GM19463 (cell line): Measurements from ENCODE around the gene ALOXE3.

Source experiments
- ATAC-seq: cut with Tn5 transposase; IDR thresholded peaks from one replicate; pipeline ENCODE4 v1.9.1; 2021; ENCODE audit warnings: mild to moderate bottlenecking, moderate library complexity; ENCODE audit not compliant: unreplicated experiment

The ALOXE3 gene

DNA sequence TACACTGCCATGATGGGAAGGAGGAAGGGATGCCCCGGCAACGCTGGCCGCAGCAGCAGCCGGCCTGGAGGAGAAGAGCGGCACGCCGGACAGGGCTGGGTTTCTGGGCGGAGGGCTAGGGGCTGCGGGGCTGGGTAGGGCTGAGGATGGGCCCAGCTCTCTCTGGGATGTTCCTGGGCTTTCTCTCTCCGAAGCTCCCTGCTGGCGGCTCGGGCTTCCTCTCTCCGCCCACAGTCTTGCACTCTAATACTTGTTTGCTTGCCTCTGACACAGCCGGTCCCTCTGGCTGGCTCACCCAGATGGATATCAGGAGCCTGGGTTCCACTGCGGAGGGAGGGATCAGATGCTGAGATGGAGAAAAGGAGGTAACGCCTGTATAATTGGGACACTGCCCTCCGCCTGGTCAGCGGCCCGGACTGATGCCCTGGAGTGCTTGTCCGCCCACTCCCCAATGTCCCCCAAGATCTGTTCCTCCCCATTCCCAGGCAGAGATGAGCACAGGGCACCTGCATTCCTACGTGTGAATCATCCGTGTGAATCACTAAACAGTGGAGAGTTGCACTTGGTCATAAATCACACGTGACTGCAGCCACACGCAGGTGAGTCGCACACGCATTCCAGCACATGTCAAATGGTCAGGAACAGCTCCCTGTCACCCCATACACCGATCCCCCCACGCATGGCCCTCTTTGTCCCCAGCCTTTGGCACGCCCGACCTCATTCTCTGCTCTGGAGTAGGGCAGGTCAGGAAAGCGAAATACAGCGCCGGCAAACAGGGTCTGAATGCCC is at the start of gene ALOXE3:
ALOXE3 (minus strand) TSS at position 535 of the 789 bp plus-strand sequence; CDS start at position 11, 524 bp downstream.
- peak; percentile 2 for ATAC-seq

DNA sequence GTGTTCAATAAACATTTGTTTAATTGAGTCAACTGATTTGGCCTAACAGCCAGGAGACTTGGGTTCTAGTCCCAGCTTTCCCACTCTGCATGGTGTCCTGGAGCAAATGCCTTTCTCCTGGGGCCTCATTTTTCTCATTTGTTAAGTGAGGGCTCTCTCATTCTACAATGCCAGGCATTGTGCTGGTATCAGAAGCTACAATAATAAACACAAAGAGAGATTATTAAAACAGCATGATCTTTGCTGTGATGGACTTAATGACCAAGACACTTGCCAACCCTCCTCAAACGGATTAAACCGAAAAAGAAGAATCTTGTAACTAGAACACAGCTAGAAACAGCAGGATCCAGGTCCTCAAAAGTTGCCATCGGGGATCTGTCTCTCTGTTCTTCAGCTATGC is 49.2 kb upstream of the ALOXE3 start:
- ATAC-seq = no peak

DNA sequence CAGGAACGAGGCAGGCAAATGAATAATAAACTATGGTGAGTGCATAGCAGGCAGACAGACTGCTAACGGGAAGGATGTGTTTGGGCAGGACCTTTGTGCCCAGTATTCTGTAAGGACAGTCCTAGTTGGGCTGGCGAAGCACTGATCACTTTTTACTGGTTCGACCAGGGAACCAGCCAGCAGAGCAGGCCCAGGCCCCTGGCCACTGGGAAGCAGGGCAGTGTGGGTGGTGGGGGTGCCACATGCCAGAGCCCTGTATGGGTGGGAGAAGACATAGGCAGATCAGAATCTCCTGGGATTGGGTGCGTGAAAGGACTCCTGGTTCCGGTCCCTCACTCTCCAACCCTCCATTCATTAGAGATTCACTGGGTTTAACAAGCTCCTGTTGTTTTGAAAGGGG is 48.4 kb upstream of the ALOXE3 start:
- ATAC-seq = no peak

DNA sequence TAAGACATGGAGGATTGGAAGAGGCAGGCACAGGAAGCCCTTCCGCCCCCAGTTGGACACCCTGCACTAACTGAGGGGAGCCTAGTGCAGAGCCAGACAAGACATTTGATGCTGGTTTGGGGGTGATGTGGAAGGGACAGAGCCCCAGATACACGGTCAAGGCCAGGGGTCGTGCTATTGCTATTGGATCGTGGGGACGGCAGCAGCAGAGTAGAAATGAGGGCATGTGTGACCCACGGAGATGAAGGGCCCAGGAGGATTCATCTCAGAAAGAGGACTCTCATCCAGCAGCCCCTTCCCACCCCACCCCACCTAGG is 46.5 kb upstream of the ALOXE3 start:
- no peak for ATAC-seq

DNA sequence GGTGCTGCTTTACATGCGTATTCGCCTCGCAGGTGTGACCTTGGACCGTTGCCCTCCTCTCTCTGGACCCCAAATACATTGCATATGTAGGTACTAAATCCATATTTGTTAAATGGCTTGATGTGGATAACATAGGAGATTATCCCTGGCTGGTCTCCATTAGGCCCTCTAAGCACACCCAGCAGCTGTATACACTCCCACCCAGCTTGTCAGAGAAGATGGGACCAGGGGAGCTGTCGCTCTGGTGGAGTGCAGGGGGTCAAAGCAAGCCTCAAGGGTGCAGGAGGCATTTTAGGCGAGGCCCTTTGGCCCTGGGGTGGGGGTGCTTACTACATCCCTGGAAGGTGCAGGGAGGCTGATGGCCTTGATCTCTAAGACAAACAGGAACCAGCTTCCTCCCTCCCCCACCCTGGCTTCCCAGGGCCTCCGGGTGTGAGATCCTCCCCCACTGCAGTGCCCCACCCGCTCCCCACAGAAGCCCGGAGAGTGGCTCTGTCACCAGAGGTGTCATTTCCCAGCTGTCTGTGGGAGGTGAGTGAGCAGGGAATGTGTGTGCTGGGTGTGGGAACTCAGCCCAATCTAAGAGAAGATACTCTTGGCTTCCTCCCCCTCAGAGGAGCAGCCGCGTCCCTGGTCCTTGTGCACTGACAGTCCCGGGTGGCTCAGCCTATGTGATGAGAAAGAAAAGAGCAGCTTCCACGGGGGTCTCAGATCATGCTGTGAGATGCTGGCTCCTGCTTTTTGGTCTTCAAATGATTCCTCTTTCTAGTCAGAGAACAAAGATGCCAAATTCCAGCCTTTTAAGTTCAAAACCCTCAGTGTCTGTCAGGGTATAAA is 45.9 kb upstream of the ALOXE3 start:
- ATAC-seq = no peak

DNA sequence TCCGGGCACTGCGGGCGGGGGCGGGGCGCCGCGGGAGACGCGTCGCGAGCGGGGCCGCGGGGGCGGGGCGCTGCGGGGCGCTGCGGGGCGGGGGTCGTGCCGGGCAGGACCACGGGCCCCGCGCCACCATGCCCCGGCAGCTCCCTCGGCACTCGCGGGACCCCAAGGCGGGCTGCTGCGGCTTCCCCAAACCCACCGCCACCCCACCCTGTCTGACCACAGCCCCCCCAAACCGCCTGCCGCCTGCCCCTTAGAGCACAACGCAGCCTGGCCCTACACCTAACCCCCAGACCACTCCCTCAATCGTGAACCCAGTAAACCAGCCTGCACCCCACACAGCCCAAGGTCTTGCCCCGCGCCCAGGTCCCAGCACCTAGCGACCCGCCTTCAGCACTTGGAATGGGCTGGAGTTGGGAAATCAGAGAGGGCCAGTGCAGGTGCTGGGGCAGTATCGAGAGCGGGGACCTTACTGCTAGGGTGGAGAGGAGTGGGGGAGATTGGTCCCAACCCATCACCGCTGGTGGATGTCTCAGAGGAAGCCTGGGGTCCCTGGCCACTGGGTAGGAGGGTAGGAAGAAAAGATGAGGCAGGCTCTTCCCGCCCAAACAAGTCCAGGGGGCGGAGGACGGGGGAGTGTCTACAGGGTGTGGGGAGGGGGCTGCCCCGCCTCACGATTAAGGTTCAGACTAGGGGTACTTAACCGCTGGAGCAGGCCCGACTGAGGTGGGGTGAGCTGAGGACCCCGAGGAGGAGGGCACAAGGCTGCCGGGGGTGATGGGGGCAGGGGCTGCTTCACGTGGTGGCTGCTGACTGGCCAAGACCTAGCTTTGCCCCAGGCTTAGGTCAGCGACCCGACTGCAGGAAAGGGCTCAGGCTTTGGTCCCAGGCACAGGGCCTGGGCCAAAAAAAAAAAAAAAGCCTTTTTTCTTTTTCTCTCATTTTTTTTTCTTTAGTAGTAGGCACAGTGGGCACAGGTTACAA is 45.0 kb upstream of the ALOXE3 start:
- ATAC-seq = no peak

DNA sequence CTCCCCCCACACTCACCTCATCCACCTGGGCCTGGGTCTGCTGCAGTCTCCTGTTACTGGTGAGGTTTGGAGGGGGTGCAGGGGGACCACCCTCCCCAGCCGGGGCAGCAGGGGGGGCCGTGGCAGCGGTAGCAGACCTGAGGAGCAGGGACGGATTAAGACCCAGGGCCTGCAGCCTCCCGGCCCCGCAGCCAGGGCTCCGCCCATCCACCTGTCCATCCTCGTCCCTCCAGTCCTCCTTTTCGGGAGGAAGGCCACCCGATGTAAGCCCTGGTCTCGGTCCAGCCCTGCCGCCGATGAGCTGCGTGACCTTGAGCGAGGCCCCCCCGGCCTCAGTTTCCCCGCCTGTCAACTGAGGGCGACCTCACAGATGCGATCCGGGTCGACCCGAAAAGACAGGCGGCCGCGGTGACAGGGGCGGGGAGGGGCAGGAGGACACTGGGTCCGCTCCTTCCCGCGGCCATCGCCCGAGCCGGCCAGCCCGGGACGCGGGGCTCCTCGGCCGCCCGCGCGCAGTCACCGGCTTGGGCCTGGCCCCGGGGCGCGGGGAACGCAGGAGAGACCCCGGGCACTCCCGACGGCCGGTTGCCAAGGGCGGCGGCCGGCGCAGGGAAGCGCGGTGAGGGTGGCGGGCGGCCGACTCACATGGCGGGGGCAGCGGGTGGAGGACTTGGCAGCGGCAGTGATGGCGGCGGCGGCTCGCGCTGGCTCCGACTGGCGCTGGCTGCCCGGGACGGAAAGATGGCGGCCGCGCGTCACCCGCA is 44.1 kb upstream of the ALOXE3 start, which contains the start of gene VAMP2:
VAMP2 (minus strand) TSS at position 716 of the 764 bp plus-strand sequence; CDS start at position 647, 69 bp downstream.
- no peak for ATAC-seq

DNA sequence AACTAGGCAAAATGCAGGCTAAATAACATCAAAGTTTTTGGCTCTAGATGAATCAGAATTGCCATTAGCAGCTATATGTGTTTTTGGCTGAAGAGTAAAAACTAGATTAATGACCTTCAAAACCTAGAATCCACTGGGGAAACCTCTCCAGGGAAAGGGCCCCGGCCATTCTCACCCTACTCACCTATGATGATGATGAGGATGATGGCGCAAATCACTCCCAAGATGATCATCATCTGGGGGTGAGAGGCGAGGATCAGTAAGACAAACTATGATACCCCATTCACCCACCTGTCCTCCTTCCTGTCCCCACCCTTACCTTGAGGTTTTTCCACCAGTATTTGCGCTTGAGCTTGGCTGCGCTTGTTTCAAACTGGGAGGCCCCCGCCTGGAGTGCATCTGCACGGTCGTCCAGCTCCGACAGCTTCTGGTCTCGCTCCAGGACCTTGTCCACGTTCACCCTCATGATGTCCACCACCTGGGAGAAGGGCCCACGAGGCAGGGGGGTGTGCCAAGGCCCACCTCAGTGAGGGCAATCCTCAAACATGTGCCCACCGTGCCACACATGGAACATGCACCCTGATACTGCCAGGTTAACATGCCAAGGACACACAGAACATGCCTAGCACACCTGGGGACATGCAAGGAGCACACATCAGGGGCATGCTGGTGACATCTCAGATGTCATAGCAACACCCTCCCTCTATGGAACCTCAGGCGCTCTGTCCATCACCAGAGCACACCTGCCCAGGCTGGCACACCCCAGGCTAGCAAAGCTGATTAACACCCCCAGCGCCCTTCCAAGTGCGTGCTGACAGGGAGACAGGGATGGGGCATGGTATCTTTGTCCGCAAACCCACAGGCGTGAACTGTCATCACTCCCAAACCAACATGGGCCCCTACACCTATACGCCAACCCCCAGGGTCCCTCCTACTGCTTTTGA is 43.2 kb upstream of the ALOXE3 start:
- ATAC-seq = no peak

DNA sequence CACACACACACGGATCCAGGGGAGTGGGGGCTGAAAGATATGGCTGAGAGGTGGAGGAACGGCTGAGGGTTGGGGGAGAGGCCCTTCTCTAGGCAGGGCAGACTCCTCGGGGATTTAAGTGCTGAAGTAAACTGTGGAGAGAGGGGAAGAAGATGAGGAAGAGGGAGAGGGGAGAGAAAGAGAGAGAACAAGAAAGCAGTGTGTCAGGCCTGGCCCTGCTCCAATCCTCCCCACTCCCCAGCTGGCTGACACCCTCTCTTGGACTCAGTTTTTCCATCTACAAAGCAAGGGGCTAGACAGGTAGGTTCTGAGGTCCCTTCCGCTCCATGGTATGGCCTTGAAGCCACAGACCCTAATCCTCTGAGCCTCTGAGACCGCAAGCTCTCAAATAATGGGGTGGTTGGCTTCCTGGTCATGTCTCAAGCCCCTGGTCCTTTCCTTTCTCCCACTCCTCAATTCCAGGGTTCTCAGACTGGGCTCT is 42.5 kb upstream of the ALOXE3 start:
- no peak for ATAC-seq

DNA sequence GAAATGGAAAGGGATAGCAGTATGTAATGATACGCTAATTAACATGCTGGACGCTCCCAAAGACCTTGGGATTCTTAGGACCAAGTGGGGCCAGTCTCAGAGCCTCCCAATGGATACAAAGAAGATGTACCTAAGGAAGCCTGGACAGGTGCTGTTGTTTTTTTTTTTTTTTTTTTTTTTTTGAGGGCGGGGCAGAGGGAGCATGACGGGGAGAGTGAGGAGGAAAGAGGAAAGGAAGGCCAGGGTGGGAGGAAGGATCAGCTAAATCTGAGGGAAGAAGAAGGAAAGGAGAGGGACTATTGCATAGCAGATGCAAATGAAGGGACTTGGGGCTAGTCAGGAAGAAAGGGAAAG is 41.9 kb upstream of the ALOXE3 start:
- ATAC-seq = no peak

DNA sequence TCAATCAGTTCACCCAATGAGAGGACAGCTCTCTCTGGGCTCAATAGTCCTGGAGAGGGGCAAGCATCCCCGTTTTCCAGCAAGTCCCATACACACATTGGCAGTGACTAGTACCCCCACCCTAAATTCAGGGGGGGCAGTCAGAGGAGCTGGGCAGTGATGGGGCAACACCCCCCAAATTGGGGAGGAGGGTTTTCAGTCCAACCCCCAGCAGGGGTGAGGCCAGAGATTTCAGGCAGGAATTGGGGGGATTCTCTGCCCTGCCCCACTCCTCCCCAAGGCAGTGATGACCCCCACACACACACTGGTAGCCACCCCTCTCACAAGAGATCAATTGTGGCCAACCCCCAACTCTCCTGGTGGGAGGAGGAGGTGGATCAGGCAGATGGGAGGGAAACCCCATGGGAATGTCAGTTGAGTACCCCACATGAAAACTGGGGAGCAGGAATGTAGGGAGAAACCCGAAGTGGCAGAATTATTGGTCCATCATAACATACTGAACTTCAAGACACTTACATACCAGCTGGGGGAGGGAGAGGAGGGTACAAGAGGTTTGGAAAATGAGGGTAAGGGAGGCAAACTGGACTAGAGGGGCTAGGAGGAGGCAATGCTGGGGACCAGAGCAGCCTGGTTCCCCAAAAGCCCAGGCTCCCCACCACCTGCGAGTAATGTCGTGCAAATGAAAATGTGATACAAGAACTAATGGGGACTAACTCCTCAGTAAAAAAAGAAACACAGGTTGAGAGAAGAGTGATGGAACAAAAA is 41.3 kb upstream of the ALOXE3 start:
- no peak for ATAC-seq

DNA sequence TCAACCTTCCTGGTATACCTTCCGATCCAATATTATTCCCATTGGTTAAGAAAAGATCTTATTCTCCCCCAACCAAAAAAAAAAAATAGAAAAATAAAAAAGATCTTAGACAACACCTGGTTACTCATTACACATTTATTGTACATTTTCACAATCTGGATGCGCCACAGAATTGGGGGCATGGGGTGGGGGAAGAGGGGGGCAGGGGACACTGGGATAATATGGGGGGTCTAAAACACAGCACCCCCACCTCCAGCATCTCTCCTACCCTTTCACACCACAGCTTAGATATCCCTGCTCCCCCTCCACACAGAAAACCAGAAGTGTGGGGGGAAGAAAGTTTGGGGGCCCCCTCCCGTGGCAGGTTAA is 40.7 kb upstream of the ALOXE3 start:
- no peak for ATAC-seq

DNA sequence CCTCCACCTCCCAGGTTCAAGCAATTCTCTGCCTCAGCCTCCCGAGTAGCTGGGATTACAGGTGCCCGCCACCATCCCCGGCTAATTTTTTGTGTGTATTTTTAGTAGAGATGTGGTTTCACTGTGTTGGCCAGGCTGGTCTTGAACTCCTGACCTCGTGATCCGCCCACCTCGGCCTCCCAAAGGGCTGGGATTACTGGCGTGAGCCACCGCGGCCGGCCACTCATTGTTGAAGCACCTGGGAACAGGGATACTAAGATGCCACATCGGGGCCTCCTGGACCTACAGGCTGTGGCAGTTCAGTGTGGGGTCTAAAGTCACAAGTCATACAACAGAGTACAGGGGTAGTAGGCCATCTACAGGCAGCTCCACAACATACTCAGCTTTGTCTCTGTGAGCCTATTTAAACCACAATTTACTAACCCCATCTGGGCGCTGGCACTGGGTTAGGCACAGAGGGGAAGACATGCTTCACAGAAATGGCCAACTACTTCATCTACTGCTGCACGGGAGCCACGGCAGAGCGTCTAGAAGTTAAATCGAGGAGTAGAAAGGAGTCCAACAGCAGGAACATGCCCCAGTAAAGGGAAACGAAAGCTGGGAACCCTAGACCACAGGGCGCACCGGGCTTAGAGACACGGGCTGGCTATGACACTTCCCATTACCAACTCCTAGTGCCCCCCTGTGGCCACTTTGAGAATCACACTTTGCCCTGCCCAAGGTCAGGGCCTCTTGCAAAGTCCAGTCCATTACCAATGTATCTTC is 40.1 kb upstream of the ALOXE3 start:
- no peak for ATAC-seq

DNA sequence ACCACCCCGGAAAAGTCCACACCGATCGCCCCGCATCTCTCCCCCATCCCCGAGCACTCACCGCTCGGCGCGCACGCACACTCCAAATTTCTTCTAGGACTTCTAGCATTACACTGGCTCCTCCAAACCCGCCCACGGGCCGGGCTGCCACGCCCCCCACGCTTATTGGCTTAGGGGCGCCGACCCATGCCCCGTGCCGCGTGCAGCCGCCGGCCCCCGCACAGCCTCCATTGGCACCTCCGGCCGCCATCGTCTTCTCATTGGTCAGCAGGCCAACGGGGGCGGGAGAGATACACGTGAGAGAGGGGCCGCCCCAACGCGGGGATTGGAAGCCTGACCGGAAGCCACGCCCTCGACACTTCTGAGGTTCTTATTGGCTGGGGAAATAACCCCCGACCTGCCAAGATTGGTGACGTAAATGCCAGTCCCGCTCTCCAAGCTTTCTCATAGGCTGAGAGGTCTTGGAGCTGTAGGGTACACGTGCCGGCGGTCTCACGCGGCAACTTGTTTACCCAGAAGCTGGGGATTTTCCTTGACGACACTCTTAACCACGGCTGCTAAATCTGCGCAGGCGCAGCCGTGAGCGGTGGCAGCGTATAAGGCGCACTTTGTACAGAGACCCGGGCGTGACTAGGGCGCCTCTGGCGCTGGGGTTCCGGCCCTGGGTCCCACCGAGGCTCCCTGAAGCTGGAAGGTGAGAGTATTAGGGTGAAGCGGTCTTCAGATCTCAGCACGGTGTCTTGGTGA is 38.1 kb upstream of the ALOXE3 start:
- peak; percentile 80 for ATAC-seq

DNA sequence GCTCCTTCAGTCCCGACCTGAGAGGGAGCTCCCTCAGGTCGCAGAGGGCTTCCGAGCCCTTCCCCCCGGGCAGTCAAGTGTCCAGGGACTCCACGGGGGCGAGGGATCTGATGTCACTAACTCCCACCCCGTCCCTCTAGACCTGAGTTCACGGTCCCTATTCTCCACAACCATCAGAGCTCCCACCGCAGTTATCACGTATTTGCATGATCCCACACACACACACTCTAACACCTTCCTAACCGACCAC is 37.6 kb upstream of the ALOXE3 start:
- ATAC-seq = no peak

DNA sequence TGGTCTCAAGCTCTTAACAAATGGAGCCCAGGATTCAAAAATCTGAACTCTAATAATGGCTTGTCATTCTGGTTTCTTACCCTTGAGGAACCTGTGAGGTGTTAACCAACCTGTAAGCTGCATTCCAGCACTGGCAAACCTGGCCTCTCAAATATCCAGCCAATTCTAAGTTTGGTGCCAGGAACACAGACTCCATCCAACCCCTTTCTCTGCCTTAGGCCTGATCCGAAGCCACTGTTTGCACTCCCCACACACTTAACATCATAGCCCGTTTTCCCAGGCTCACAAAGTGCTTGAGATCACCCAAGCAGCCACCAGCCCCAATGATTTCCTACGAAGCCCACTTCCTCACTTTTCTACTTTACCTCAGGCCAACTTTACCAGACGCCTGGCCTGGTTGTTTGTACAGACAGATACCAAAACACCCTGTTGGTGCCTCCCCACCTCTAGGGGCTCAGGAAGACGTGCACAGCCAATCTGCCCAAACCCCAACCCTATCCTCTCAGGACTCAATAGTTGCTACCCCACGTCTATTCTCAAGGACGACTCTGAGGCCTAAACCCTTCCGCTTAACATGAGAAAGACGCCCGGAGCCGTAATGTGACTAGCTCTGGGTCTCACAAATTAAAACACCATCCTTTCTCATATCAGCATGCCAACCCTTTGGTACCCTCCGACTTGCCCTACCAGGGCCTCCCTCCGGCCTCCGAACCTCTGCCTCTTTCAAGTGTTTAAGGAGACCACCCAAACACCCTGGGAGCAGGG is 37.1 kb upstream of the ALOXE3 start:
- no peak for ATAC-seq
